GM12892 (cell line): Measurements from ENCODE around the gene SERPINF2.

Experiments
- POLR2A ChIP-seq: IDR thresholded peaks from 2 replicates; pipeline ENCODE4 v1.6.1; 2011; ENCODE audit warnings: low read depth, low read length, control low read depth
- POLR2AphosphoS5 ChIP-seq: IDR thresholded peaks from 2 replicates; pipeline ENCODE4 v1.6.1; 2011; ENCODE audit warnings: low read depth, low read length, control low read depth
- TAF1 ChIP-seq: IDR thresholded peaks from 2 replicates; pipeline ENCODE4 v1.6.1; 2011; ENCODE audit warnings: low read depth, mild to moderate bottlenecking, control low read depth, low read length, borderline replicate concordance

GRCh38 chr17:1733759-1734158 lies 8.9 kb upstream of the SERPINF2 start:
- TF ChIP-seq POLR2A (no peak), TAF1 (no peak), POLR2AphosphoS5 (no peak)
